Neutrophil (primary cell): ENCODE measurements around the gene QSOX1.

Source experiments
- H3K27ac ChIP-seq: fragments of 200-600 bp; sonication (generic); 2 replicates; pipeline ENCODE4 v1.5.1; 2016; ENCODE audit warnings: mild to moderate bottlenecking, moderate library complexity
- H3K27me3 ChIP-seq: fragments of 200-600 bp; sonication (generic); 2 replicates; pipeline ENCODE4 v1.6.0; 2016; ENCODE audit warnings: mild to moderate bottlenecking
- H3K36me3 ChIP-seq: fragments of 200-600 bp; sonication (generic); 2 replicates; pipeline ENCODE4 v1.5.1; 2017
- H3K4me1 ChIP-seq, 2 experiments: fragments of 200-600 bp in 1 of 2; sonication (generic) in 1 of 2; 1 replicate in 1 of 2; 2 replicates in 1 of 2; pipeline versions ENCODE4 v1.5.1 to v1.6.1; 2013 to 2016; ENCODE audit warnings: low read depth in 1 of 2, low read length in 1 of 2, mild to moderate bottlenecking in 1 of 2, moderate library complexity in 1 of 2; ENCODE audit not compliant: control insufficient read depth in 1 of 2, insufficient read depth in 1 of 2
- H3K4me3 ChIP-seq, 2 experiments: fragments of 200-600 bp in 1 of 2; sonication (generic) in 1 of 2; 1 replicate in 1 of 2; 2 replicates in 1 of 2; pipeline ENCODE4 v1.5.1; 2013 to 2016; ENCODE audit warnings: low read depth in 1 of 2, low read length in 1 of 2, mild to moderate bottlenecking in 1 of 2, moderate library complexity in 1 of 2
- H3K9me3 ChIP-seq: fragments of 200-600 bp; sonication (generic); 2 replicates; pipeline ENCODE4 v1.5.1; 2016
- TF ChIP-seq, protein P1 (sequence below): fragments of 200-600 bp; sonication (generic); IDR thresholded peaks from 2 replicates; pipeline ENCODE4 v1.5.1; 2016; ENCODE audit warnings: antibody characterized with exemption

The QSOX1 gene

DNA sequence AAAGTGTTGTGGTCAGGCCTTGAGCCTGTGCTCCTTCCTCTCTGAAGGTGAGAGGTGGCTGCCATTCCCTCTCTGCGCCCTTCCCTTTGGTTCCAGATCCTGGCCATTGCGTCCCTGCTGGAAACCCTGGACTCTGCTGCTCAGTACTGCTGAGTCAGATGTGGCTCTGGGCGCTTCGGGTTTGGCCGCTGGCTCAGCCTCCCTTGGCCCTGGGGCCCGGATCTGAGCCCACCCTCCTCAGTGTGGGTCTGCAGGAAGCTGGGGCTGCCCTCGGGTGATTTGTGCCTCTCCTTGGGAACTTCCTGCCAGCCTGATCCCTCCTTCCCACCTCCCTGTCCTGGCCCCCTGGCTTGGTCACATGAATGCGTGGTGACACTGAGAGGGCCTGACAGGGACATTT lies 32.2 kb downstream of the QSOX1 start:
- no peaks in the 10 kb centered on the region for H3K9me3 ChIP-seq
- H3K4me3 ChIP-seq, result no peak overlapping the region
- peaks cover 3 to 8% of the 10 kb centered on the region in 2 experiments for H3K4me1 ChIP-seq
- no peaks in the 10 kb centered on the region for H3K27me3 ChIP-seq
- TF ChIP-seq, protein P1, sequence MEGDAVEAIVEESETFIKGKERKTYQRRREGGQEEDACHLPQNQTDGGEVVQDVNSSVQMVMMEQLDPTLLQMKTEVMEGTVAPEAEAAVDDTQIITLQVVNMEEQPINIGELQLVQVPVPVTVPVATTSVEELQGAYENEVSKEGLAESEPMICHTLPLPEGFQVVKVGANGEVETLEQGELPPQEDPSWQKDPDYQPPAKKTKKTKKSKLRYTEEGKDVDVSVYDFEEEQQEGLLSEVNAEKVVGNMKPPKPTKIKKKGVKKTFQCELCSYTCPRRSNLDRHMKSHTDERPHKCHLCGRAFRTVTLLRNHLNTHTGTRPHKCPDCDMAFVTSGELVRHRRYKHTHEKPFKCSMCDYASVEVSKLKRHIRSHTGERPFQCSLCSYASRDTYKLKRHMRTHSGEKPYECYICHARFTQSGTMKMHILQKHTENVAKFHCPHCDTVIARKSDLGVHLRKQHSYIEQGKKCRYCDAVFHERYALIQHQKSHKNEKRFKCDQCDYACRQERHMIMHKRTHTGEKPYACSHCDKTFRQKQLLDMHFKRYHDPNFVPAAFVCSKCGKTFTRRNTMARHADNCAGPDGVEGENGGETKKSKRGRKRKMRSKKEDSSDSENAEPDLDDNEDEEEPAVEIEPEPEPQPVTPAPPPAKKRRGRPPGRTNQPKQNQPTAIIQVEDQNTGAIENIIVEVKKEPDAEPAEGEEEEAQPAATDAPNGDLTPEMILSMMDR, result no peak
- no peak overlapping the region for H3K27ac ChIP-seq
- peaks cover 100% of the 10 kb centered on the region for H3K36me3 ChIP-seq

DNA sequence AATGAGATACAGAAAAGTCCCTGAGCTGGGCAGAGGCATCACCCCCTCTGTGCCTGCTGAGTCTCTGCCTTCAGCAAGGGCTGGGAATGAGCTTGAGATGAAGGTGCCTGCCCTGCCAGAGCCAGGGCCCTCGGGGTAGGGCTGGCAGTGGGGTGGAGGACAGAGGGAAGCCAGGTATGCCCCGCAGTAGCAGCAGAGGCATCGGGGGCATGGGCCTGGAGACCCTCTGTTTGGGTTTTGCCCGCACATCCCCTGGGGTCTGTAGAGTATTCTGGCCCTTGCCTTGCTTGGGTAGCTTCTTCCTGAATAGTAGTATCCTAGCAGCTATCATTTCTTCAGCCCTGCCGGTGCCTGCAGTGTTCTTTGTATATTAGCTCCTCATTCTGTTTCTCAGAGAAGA lies 33.0 kb downstream of the QSOX1 start:
- Histone ChIP-seq H3K27ac (no peak overlapping the region), H3K4me3 (no peak overlapping the region), H3K4me1 (peaks cover 10 to 15% of the 10 kb centered on the region in 2 experiments), H3K9me3 (no peaks in the 10 kb centered on the region), H3K36me3 (peaks cover 100% of the 10 kb centered on the region), H3K27me3 (no peaks in the 10 kb centered on the region)
- TF ChIP-seq, protein P1, result no peak

DNA sequence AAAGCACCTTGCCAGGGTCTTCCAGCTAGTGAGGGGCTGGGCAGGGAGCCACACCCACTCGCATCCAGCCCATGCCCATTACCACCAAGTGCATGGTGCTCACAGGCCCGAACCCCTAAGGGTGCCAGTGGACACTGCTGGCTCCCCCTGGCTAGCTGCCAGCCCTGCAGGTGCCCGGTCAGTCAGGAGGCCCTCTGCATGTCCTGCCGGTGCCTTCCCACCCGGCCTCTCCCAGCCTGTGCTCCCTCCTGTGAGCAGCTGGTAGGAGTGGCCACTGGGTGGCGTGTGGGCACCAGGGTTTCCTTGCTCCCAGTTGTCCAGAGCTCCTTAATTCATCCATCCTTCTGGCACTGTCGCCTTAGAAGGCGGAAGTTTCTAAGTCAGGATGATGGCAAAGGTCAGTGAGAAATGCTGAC lies 33.4 kb downstream of the QSOX1 start:
- no peaks in the 10 kb centered on the region for H3K27me3 ChIP-seq
- TF ChIP-seq, protein P1, result no peak
- no peaks in the 10 kb centered on the region for H3K9me3 ChIP-seq
- H3K4me1 ChIP-seq, result peaks cover 10 to 15% of the 10 kb centered on the region in 2 experiments
- H3K27ac ChIP-seq, result no peak overlapping the region
- H3K4me3 ChIP-seq, result no peak overlapping the region
- peaks cover 100% of the 10 kb centered on the region for H3K36me3 ChIP-seq

DNA sequence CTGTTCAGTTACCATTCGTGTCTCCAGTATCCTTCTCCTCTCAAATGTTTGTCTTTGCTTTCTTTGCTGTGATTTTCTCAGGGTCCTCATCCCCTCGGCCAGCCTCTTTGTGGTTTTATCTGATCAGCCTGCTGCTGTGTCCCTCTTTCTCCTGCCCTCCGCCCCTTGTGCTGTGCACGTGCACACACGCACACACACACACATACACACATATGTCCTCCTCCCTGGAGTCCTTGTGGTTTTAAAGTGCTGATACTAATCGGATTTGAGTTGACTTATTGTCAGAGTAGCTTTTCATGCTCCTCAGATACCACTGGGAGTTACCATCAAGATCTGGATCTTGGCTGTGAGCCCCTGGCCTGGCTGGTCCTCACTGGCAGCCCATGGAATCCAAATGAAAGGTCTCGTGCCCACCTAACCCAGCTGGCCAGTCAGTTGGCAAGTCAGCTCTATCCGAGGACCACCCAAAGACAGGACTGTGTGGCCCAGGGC lies 34.1 kb downstream of the QSOX1 start:
- H3K9me3 ChIP-seq, result no peaks in the 10 kb centered on the region
- peaks cover 10 to 15% of the 10 kb centered on the region in 2 experiments for H3K4me1 ChIP-seq
- no peaks in the 10 kb centered on the region for H3K27me3 ChIP-seq
- TF ChIP-seq, protein P1, result no peak
- no peak overlapping the region for H3K27ac ChIP-seq
- no peak overlapping the region for H3K4me3 ChIP-seq
- peaks cover 100% of the 10 kb centered on the region for H3K36me3 ChIP-seq

DNA sequence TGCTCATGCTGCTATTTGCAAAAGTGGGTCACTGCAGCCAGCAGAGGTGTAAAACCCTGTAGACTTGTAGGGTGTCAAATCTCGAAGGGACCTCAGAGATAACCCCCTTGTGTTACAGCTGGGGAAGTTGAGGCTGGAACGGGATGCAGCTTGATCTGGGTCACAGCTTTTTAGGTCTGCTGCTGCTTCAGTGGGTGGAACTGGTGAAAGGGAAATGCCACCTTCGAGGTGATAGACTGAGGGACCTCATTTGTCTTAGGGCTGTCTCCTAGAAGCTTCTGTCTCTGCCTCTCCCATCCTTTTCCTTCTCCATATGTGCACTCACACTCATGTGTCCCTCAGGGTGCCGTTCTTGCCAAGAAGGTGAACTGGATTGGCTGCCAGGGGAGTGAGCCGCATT lies 35.4 kb downstream of the QSOX1 start:
- TF ChIP-seq, protein P1, result no peak
- Histone ChIP-seq H3K27me3 (no peaks in the 10 kb centered on the region), H3K9me3 (no peaks in the 10 kb centered on the region), H3K27ac (no peak overlapping the region), H3K4me1 (peaks cover 10 to 15% of the 10 kb centered on the region in 2 experiments), H3K36me3 (peaks cover 100% of the 10 kb centered on the region), H3K4me3 (no peak overlapping the region)

DNA sequence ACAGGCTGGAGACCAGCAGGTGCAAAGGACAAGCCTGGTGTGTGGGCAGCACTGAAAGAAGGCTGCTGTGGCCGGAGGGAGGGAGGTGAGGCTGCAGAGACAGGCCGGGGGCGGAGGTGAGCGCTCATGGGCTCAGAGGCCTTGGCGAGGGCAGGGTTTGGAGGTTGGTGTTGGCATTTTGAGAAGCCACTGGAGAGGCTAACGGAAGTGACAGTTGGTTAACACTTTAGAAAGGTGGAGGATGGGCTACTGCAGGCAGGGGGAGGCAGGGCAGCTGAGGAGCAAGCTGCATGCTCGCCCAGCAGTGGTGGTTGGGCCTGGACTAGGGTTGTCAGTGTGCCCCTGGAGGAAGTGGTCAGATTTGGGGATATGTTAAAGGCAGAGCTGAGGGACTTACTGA lies 37.5 kb downstream of the QSOX1 start:
- Histone ChIP-seq H3K9me3 (no peaks in the 10 kb centered on the region), H3K4me3 (no peak overlapping the region), H3K27me3 (no peaks in the 10 kb centered on the region), H3K4me1 (peaks cover 10 to 15% of the 10 kb centered on the region in 2 experiments), H3K36me3 (peaks cover 100% of the 10 kb centered on the region), H3K27ac (peak overlapping the region; percentile 38)
- TF ChIP-seq, protein P1, result no peak
